ENCODE measurements around the gene FLII. TPM values are rescaled to one million over a fixed set of nuclear protein-coding genes. Genes with fewer than 3 reads are reported as not detected.

The FLII gene
- total and polyA plus RNA-seq, 2 of the 13 experiments (the other 11 are each of a cell fraction or from before 2014, with no cell fraction given): 130 to 303 TPM

DNA sequence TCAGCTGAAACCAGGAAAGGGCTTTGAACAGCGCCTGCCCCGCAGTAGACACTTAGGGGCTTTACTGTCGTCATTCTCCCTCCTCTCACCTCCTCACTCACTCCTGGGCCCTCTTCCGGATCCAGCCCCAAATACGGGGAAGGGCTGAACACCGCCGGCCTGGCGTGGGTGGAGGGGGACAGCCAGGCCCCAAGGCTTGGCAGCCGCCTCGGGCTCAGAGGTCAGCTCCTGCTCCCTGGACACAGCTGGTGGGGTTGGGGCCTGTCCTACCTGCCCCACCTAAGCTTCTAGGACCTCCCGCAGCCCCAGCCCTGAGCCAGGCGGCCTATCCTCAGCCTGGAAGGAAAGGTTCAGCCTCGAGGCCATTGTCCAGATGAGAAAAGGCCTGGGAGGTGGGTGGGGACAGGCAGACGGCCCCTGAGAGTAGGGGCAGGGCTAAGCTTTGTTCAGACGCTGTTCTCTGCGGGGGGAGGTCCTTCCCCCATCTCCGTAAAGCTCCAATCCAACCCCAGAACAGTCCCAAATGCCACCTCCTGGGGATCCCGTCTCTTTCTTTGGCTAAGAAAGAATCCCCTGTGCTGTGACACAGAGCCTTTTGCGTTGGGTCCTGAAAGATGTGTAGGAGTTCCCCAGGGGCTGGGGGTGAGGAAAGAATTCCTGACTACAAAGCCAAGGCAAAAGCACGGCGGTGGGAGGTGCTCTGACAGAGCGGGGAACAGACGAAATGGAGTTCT, 34.0 kb downstream of the FLII start (continued):
- TF ChIP-seq PPARG (CRISPR knock-in tag; conservative IDR thresholded peaks at IDR 0.05) (0 out of 2 replicates have a peak, but pooled peaks have one; percentile 15), TBP (CRISPR knock-in tag; IDR thresholded peaks at IDR 0.05) (no peak), THYN1 (CRISPR knock-in tag; IDR thresholded peaks at IDR 0.05; ENCODE audit: borderline replicate concordance, low read depth) (no peak), MBD4 (IDR thresholded peaks at IDR 0.05; ENCODE audit: borderline replicate concordance, low read length) (no peak), NCOA2 (CRISPR knock-in tag; IDR thresholded peaks at IDR 0.05) (no peak), PAF1 (CRISPR knock-in tag; IDR thresholded peaks at IDR 0.05) (no peak), CHD2 (IDR thresholded peaks at IDR 0.05; ENCODE audit: low read depth, low read length) (no peak), SATB2 (CRISPR knock-in tag; IDR thresholded peaks at IDR 0.05) (no peak), NFE2 (CRISPR knock-in tag; IDR thresholded peaks at IDR 0.05) (no peak), NRL (CRISPR knock-in tag; IDR thresholded peaks at IDR 0.05; ENCODE audit: borderline replicate concordance) (peak; percentile 87), ZNF552 (CRISPR knock-in tag; IDR thresholded peaks at IDR 0.05; ENCODE audit: borderline replicate concordance) (no peak), GATAD2A (CRISPR knock-in tag; IDR thresholded peaks at IDR 0.05) (peak; percentile 32; the same call in 1 of the 2 replicates), MTA3 (CRISPR knock-in tag; IDR thresholded peaks at IDR 0.05) (no peak), RFXAP (CRISPR knock-in tag; IDR thresholded peaks at IDR 0.05; ENCODE audit: borderline replicate concordance) (0 out of 2 replicates have a peak, but pooled peaks have one; percentile 45)
- TF ChIP-seq, protein P1, sequence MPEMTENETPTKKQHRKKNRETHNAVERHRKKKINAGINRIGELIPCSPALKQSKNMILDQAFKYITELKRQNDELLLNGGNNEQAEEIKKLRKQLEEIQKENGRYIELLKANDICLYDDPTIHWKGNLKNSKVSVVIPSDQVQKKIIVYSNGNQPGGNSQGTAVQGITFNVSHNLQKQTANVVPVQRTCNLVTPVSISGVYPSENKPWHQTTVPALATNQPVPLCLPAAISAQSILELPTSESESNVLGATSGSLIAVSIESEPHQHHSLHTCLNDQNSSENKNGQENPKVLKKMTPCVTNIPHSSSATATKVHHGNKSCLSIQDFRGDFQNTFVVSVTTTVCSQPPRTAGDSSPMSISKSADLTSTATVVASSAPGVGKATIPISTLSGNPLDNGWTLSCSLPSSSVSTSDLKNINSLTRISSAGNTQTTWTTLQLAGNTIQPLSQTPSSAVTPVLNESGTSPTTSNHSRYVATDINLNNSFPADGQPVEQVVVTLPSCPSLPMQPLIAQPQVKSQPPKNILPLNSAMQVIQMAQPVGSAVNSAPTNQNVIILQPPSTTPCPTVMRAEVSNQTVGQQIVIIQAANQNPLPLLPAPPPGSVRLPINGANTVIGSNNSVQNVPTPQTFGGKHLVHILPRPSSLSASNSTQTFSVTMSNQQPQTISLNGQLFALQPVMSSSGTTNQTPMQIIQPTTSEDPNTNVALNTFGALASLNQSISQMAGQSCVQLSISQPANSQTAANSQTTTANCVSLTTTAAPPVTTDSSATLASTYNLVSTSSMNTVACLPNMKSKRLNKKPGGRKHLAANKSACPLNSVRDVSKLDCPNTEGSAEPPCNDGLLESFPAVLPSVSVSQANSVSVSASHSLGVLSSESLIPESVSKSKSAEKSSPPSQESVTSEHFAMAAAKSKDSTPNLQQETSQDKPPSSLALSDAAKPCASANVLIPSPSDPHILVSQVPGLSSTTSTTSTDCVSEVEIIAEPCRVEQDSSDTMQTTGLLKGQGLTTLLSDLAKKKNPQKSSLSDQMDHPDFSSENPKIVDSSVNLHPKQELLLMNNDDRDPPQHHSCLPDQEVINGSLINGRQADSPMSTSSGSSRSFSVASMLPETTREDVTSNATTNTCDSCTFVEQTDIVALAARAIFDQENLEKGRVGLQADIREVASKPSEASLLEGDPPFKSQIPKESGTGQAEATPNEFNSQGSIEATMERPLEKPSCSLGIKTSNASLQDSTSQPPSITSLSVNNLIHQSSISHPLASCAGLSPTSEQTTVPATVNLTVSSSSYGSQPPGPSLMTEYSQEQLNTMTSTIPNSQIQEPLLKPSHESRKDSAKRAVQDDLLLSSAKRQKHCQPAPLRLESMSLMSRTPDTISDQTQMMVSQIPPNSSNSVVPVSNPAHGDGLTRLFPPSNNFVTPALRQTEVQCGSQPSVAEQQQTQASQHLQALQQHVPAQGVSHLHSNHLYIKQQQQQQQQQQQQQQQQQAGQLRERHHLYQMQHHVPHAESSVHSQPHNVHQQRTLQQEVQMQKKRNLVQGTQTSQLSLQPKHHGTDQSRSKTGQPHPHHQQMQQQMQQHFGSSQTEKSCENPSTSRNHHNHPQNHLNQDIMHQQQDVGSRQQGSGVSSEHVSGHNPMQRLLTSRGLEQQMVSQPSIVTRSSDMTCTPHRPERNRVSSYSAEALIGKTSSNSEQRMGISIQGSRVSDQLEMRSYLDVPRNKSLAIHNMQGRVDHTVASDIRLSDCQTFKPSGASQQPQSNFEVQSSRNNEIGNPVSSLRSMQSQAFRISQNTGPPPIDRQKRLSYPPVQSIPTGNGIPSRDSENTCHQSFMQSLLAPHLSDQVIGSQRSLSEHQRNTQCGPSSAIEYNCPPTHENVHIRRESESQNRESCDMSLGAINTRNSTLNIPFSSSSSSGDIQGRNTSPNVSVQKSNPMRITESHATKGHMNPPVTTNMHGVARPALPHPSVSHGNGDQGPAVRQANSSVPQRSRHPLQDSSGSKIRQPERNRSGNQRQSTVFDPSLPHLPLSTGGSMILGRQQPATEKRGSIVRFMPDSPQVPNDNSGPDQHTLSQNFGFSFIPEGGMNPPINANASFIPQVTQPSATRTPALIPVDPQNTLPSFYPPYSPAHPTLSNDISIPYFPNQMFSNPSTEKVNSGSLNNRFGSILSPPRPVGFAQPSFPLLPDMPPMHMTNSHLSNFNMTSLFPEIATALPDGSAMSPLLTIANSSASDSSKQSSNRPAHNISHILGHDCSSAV (CRISPR knock-in tag; IDR thresholded peaks at IDR 0.05; ENCODE audit: borderline replicate concordance): no peak
- TF ChIP-seq, protein P2, sequence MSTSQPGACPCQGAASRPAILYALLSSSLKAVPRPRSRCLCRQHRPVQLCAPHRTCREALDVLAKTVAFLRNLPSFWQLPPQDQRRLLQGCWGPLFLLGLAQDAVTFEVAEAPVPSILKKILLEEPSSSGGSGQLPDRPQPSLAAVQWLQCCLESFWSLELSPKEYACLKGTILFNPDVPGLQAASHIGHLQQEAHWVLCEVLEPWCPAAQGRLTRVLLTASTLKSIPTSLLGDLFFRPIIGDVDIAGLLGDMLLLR (CRISPR knock-in tag; IDR thresholded peaks at IDR 0.05): no peak
- TF ChIP-seq, protein P3, sequence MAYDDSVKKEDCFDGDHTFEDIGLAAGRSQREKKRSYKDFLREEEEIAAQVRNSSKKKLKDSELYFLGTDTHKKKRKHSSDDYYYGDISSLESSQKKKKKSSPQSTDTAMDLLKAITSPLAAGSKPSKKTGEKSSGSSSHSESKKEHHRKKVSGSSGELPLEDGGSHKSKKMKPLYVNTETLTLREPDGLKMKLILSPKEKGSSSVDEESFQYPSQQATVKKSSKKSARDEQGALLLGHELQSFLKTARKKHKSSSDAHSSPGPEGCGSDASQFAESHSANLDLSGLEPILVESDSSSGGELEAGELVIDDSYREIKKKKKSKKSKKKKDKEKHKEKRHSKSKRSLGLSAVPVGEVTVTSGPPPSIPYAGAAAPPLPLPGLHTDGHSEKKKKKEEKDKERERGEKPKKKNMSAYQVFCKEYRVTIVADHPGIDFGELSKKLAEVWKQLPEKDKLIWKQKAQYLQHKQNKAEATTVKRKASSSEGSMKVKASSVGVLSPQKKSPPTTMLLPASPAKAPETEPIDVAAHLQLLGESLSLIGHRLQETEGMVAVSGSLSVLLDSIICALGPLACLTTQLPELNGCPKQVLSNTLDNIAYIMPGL (CRISPR knock-in tag; IDR thresholded peaks at IDR 0.05; ENCODE audit: borderline replicate concordance in 1 of 2, low read depth in 1 of 2): peak; percentile 18 to 59; a peak in 1 of 4 replicates
- TF ChIP-seq, protein P4, sequence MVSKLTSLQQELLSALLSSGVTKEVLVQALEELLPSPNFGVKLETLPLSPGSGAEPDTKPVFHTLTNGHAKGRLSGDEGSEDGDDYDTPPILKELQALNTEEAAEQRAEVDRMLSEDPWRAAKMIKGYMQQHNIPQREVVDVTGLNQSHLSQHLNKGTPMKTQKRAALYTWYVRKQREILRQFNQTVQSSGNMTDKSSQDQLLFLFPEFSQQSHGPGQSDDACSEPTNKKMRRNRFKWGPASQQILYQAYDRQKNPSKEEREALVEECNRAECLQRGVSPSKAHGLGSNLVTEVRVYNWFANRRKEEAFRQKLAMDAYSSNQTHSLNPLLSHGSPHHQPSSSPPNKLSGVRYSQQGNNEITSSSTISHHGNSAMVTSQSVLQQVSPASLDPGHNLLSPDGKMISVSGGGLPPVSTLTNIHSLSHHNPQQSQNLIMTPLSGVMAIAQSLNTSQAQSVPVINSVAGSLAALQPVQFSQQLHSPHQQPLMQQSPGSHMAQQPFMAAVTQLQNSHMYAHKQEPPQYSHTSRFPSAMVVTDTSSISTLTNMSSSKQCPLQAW (CRISPR knock-in tag; IDR thresholded peaks at IDR 0.05): peak; percentile 58

All from HepG2 (cell line).